OCI-LY7 (cell line): ENCODE measurements around the gene SRL.

Experiments used
- CTCF ChIP-seq: fragments of 200-600 bp; sonication (generic); conservative IDR thresholded peaks from 2 replicates; pipeline ENCODE4 v1.5.1; 2014; ENCODE audit warnings: mild to moderate bottlenecking, antibody characterized with exemption, low read length, moderate library complexity, mixed read lengths
- EZH2phosphoT487 ChIP-seq: fragments of 200-600 bp; sonication (generic); IDR thresholded peaks from 2 replicates; pipeline ENCODE4 v1.6.1; 2018; ENCODE audit warnings: low read depth, borderline replicate concordance, mild to moderate bottlenecking, mixed run types, antibody characterized with exemption, low read length, moderate library complexity, mixed read lengths

DNA sequence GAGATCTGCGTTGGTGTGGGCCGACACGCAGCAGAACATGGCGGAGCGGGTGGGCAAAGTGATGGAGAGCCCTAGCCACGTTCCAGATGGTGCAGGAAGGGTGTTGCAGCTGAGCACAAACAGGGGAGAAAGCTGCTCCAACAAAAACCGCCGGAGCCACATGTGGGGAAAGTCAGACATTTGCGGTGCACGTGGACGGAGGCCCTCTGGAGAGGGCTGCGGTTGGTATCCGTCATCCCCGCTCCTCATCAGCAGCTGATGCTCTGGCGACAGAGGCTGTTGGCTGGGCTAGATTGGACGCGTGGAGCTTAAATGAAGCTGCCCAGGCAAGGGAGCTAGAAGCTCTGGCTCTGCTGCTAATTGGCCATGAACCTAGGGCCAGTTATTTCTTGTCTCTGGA lies 82.2 kb downstream of the SRL start:
- TF ChIP-seq CTCF (no peak), EZH2phosphoT487 (no peak)
